ENCODE measurements around the gene KIF23. TPM values are rescaled to one million over a fixed set of nuclear protein-coding genes. Genes with fewer than 3 reads are reported as not detected.

The KIF23 gene
- total RNA-seq, 1 experiment from 2014 or later = 83.7 TPM

- TF ChIP-seq JUND (IDR thresholded peaks at IDR 0.05) (no peak), ZNF274 (IDR thresholded peaks at IDR 0.05; ENCODE audit: low read depth, low read length) (no peak), SP1 (IDR thresholded peaks at IDR 0.05; ENCODE audit: low read depth) (no peak), EZH2 (IDR thresholded peaks at IDR 0.05) (no peak)
- TF ChIP-seq, protein P1, sequence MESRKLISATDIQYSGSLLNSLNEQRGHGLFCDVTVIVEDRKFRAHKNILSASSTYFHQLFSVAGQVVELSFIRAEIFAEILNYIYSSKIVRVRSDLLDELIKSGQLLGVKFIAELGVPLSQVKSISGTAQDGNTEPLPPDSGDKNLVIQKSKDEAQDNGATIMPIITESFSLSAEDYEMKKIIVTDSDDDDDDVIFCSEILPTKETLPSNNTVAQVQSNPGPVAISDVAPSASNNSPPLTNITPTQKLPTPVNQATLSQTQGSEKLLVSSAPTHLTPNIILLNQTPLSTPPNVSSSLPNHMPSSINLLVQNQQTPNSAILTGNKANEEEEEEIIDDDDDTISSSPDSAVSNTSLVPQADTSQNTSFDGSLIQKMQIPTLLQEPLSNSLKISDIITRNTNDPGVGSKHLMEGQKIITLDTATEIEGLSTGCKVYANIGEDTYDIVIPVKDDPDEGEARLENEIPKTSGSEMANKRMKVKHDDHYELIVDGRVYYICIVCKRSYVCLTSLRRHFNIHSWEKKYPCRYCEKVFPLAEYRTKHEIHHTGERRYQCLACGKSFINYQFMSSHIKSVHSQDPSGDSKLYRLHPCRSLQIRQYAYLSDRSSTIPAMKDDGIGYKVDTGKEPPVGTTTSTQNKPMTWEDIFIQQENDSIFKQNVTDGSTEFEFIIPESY (IDR thresholded peaks at IDR 0.05; ENCODE audit: extremely low read depth, insufficient replicate concordance, low read length) = no peak
These were observed 20.2 kb upstream of the KIF23 start (continued) for GRCh38 chr15:69393831-69394491.

DNA sequence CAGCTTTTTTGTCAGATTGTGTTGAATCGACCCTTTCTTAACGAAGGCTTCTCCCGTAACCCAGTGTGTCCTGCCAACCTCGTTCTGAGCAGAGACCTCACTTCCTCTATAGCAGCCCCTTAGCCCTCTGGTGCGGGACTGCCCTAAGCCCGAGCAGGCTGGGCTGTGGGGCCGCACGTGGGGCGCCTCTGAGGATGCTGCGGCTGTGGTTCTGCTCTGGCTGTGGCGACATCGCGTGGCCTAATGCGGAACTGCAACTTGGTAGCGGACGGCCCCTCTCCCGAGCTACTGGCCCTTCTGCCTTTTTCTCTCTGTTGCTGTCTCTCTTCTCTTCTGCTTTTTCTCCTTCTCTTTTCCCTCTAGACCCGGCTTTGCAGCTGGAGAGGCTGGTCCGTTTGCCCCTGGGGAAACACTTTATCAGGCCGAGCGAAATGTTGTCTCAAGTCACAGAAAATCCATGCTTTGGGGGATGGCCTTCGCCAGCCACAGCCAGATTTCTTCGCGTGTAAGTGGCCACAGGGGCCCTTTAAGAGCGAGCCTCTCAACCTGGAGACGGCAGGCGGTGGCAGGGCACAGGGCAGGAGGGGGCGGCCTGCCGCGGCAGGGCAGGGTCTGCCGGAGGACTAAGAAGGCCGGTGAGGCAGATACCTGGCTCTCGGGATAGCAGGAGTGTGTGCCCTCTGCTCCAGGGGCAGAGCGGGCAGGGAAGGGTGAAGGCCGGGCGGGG is 19.4 kb upstream of the KIF23 start:
- CTCF ChIA-PET = interaction anchor here (0.6 to 3.6 kb wide), 16 partner anchors 11 to 469 kb away, joined by 3 to 18 read pairs (median 3); partner anchors contain the start of gene KIF23
- RAD21 ChIA-PET (ENCODE audit: low non-redundant PET in 1 of 2, low total read pairs in 2 of 2, uncharacterized antibody in 2 of 2, unreplicated experiment in 2 of 2) = interaction anchor here in 1 of 2 experiments (0.7 kb wide), 1 partner anchor 334 kb away, joined by 4 read pairs; no protein-coding TSS in a partner anchor
- H3K4me2 ChIP-seq (ENCODE audit: low read length) = peak overlapping the region; percentile 41; the same call in 1 of the 2 replicates
- no peak overlapping the region for H3K4me3 ChIP-seq (replicated peaks in 1 of 2; ENCODE audit: low read depth in 1 of 2, low read length in 2 of 2)
- no peaks in the 10 kb centered on the region for H3K36me3 ChIP-seq (ENCODE audit: control insufficient read depth in 1 of 2, insufficient read depth in 2 of 2, low read length in 2 of 2)
- H3K27ac ChIP-seq (ENCODE audit: low read depth, low read length) = no peak overlapping the region
- H3K9me3 ChIP-seq (ENCODE audit: control insufficient read depth in 1 of 2, insufficient read depth in 1 of 2, low read depth in 1 of 2, low read length in 2 of 2) = no peaks in the 10 kb centered on the region
- no peaks in the 10 kb centered on the region for H3K79me2 ChIP-seq (ENCODE audit: insufficient read depth, low read length)
- H2AFZ ChIP-seq (ENCODE audit: low read depth, low read length, poor library complexity, severe bottlenecking) = no peak overlapping the region
- peak; percentile 96 for ATAC-seq
- H4K20me1 ChIP-seq (ENCODE audit: insufficient read depth) = no peaks in the 10 kb centered on the region
- no peaks in the 10 kb centered on the region for H3K9me2 ChIP-seq (ENCODE audit: insufficient read depth)
- no TSS peak for BruUV-seq (replicated peaks)
- intact Hi-C loops (cut with micrococcal nuclease) = loop anchor here (1.0 to 5.0 kb wide), 4 partner anchors 97 to 335 kb away; partner anchors contain the start of genes GLCE and PAQR5
- H3K4me1 ChIP-seq (ENCODE audit: control insufficient read depth in 1 of 2, insufficient read depth in 2 of 2, low read length in 2 of 2) = peaks cover 18 to 39% of the 10 kb centered on the region in 2 experiments
- POLR2A ChIA-PET = no interaction called here
- no peak overlapping the region for H3K9ac ChIP-seq (ENCODE audit: low read length)
- peak; percentile 16 for DNase-seq (ENCODE audit: low read depth, low spot score)
- H3K27me3 ChIP-seq (ENCODE audit: insufficient read depth, low read length) = no peaks in the 10 kb centered on the region
- TF ChIP-seq SIN3A (IDR thresholded peaks at IDR 0.05; ENCODE audit: low read depth) (no peak), EGR1 (IDR thresholded peaks at IDR 0.05; ENCODE audit: low read depth) (no peak), JUND (IDR thresholded peaks at IDR 0.05) (no peak), CTCF (IDR thresholded peaks at IDR 0.05 in 2 of 3, conservative IDR thresholded peaks at IDR 0.05 in 1 of 3; ENCODE audit: borderline replicate concordance in 1 of 3, insufficient read depth in 1 of 3, low read depth in 2 of 3, low read length in 2 of 3) (peak; percentile 75 to 93 (median 91)), RAD21 (IDR thresholded peaks at IDR 0.05; ENCODE audit: low read depth) (peak; percentile 91)
- TF ChIP-seq, protein P2, sequence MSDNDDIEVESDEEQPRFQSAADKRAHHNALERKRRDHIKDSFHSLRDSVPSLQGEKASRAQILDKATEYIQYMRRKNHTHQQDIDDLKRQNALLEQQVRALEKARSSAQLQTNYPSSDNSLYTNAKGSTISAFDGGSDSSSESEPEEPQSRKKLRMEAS (IDR thresholded peaks at IDR 0.05) = peak; percentile 60; the same call in 1 of the 2 replicates
- TF ChIP-seq, protein P3, sequence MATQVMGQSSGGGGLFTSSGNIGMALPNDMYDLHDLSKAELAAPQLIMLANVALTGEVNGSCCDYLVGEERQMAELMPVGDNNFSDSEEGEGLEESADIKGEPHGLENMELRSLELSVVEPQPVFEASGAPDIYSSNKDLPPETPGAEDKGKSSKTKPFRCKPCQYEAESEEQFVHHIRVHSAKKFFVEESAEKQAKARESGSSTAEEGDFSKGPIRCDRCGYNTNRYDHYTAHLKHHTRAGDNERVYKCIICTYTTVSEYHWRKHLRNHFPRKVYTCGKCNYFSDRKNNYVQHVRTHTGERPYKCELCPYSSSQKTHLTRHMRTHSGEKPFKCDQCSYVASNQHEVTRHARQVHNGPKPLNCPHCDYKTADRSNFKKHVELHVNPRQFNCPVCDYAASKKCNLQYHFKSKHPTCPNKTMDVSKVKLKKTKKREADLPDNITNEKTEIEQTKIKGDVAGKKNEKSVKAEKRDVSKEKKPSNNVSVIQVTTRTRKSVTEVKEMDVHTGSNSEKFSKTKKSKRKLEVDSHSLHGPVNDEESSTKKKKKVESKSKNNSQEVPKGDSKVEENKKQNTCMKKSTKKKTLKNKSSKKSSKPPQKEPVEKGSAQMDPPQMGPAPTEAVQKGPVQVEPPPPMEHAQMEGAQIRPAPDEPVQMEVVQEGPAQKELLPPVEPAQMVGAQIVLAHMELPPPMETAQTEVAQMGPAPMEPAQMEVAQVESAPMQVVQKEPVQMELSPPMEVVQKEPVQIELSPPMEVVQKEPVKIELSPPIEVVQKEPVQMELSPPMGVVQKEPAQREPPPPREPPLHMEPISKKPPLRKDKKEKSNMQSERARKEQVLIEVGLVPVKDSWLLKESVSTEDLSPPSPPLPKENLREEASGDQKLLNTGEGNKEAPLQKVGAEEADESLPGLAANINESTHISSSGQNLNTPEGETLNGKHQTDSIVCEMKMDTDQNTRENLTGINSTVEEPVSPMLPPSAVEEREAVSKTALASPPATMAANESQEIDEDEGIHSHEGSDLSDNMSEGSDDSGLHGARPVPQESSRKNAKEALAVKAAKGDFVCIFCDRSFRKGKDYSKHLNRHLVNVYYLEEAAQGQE (IDR thresholded peaks at IDR 0.05; ENCODE audit: low read depth) = no peak

Data from HCT116 (cell line).